BJ (cell line): ENCODE data around the gene RYR3. TPM values are rescaled to one million over a fixed set of nuclear protein-coding genes. Genes with fewer than 3 reads are reported as not detected.

Experiments
- CTCF ChIA-PET: fragments of 350-600 bp; formaldehyde crosslinking; extraction: SDS; loops from one replicate; lab custom pipeline; 2021; ENCODE audit warnings: antibody characterized with exemption, inconsistent platforms; lab: Yijun Ruan, JAX
- POLR2A ChIA-PET: fragments of 300-600 bp; sonication (Branson Sonifier 250); formaldehyde crosslinking; extraction: SDS; loops from one replicate; lab custom pipeline; 2021; ENCODE audit warnings: antibody characterized with exemption; lab: Charles Lee
- DNase-seq: peaks from one replicate; pipeline ENCODE4 v3.0.0-alpha.2; 2011; ENCODE audit warnings: low read depth
- H3K27me3 ChIP-seq: 2 replicates; pipeline ENCODE4 v1.6.0; 2011; ENCODE audit warnings: low read length; ENCODE audit not compliant: control insufficient read depth, insufficient read depth
- H3K36me3 ChIP-seq: 2 replicates; pipeline ENCODE4 v1.5.1; 2011; ENCODE audit warnings: low read length; ENCODE audit not compliant: control insufficient read depth, insufficient read depth
- H3K4me3 ChIP-seq: 2 replicates; pipeline ENCODE4 v1.5.1; 2011; ENCODE audit warnings: low read depth, mild to moderate bottlenecking, control low read depth, low read length
- polyA plus RNA-seq: library from polyadenylated mRNA; depleted of rRNA; stranded (reverse); fragments of >200 nt; gene quantifications from 2 replicates; pipeline ENCODE4 v1.2.3, GENCODE V29; 2011
- TF ChIP-seq, protein P1 (sequence below): IDR thresholded peaks from 2 replicates; pipeline ENCODE4 v1.5.1; 2011; ENCODE audit warnings: low read depth, mild to moderate bottlenecking, control low read depth, inconsistent platforms, low read length, moderate library complexity; ENCODE audit not compliant: insufficient read depth

Gene RYR3
- polyA plus RNA-seq, 1 experiment, result not detected

DNA sequence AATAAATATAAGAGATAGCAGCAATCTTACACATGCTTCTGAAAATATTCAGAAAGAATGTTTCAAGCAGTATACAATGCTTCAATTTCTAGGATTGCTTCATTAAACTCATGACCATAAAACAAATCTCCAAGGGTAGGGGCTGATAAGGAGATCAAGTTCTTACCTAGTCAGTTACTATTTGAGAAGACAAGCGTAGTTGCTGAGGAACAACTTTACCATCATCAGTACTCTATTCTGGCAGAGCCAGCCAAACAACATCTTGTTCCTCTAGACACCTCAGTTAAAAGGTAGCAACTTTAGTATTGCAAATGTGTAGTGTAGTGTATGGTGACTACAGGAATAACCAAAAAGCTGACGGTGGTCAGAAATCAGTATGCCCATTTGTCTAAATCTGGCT is 572.2 kb downstream of the RYR3 start:
- DNase-seq, result no peak
- no peaks in the 10 kb centered on the region for H3K36me3 ChIP-seq
- no peaks in the 10 kb centered on the region for H3K27me3 ChIP-seq
- TF ChIP-seq, protein P1, sequence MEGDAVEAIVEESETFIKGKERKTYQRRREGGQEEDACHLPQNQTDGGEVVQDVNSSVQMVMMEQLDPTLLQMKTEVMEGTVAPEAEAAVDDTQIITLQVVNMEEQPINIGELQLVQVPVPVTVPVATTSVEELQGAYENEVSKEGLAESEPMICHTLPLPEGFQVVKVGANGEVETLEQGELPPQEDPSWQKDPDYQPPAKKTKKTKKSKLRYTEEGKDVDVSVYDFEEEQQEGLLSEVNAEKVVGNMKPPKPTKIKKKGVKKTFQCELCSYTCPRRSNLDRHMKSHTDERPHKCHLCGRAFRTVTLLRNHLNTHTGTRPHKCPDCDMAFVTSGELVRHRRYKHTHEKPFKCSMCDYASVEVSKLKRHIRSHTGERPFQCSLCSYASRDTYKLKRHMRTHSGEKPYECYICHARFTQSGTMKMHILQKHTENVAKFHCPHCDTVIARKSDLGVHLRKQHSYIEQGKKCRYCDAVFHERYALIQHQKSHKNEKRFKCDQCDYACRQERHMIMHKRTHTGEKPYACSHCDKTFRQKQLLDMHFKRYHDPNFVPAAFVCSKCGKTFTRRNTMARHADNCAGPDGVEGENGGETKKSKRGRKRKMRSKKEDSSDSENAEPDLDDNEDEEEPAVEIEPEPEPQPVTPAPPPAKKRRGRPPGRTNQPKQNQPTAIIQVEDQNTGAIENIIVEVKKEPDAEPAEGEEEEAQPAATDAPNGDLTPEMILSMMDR, result no peak
- ChIA-PET CTCF (interaction anchor here (1.2 kb wide), 1 partner anchor 12 kb away, joined by 3 read pairs; no protein-coding TSS in a partner anchor), POLR2A (no interaction called here)
- no peak overlapping the region for H3K4me3 ChIP-seq

DNA sequence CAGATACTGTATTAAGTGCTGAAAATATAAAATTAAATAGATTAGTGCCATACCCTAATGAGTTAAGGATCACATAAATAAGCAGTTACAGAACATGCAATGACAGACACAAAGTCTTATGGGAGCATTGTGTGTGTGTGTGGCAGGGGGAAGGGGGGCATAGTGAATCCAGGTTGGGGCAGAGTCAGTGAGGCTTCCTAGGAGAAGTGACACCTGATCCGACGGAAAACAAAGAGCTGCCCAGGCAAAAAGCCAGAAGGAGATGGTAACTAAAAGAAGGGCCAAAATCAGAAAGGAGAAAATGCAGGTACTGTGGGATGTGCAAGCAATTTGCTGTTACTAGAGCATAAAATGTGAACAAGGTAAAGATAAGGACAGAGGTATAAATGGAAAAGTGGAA is 577.4 kb downstream of the RYR3 start:
- Histone ChIP-seq H3K4me3 (no peak overlapping the region), H3K27me3 (no peaks in the 10 kb centered on the region), H3K36me3 (no peaks in the 10 kb centered on the region)
- DNase-seq, result no peak
- ChIA-PET CTCF (no interaction called here), POLR2A (no interaction called here)
- TF ChIP-seq, protein P1, result no peak

DNA sequence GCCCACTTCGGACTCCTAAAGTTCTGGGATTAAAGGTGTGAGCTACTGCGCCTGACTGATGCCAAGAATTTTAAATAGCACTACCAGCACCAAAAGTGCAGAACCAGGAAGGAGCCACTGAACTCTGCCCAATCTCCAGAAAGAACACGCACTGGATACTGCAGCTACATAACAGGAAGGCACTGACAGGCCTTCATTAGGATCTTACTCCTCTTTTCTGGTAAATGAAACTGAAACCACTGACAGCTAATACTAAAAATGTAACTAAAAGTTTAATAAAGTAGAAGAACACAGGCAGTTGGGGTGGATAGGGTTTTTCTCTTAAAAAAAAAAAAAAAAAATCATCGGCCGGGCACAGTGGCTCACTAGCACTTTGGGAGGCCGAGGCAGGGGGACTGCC is 583.4 kb downstream of the RYR3 start:
- DNase-seq, result no peak
- TF ChIP-seq, protein P1, result no peak
- no peak overlapping the region for H3K4me3 ChIP-seq
- no peaks in the 10 kb centered on the region for H3K36me3 ChIP-seq
- ChIA-PET POLR2A (no interaction called here), CTCF (interaction anchor here (0.6 kb wide), 2 partner anchors 24 to 157 kb away, joined by 3 to 4 read pairs; no protein-coding TSS in a partner anchor)
- no peaks in the 10 kb centered on the region for H3K27me3 ChIP-seq

DNA sequence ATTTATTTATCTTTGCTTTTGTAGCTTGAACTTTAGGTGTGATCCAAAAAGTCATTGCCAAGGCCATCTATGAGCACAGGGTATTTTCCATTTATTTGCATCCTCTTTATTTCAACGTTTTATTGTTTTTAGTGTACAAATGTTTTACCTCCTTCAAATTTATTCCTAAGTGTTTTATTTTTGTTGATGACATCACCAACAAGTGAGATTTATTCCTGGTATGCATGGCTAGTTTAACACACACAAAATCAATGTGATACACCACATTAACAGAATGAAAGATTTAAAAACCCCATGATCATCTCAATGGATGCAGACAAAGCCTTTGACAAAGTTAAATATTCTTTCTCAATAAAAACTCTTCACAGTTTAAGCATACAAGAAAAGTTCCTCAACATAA is 591.3 kb downstream of the RYR3 start:
- ChIA-PET CTCF (no interaction called here), POLR2A (no interaction called here)
- H3K4me3 ChIP-seq, result no peak overlapping the region

DNA sequence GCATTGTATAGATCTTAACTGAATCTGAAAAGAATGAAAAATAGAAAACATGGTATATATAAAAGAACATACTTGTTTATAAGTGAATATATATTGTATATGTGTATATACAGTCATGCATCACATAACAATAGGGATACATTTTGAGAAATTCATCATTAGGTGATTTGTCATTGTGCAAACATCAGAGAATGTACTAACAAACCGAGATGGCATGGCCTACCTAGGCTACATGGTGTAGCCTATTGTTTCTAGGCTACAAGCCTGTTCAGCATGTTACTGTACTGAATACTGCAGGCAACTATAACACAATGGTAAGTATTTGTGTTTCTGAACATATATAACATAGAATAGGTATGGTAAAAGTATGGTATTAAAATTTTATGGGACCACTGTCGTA is 592.9 kb downstream of the RYR3 start:
- POLR2A ChIA-PET, result no interaction called here
- H3K27me3 ChIP-seq, result no peaks in the 10 kb centered on the region
- DNase-seq, result no peak
- TF ChIP-seq, protein P1, result no peak
- H3K4me3 ChIP-seq, result no peak overlapping the region
- no peaks in the 10 kb centered on the region for H3K36me3 ChIP-seq
- CTCF ChIA-PET, result no interaction called here

More for the DNA sequence above, 591.3 kb downstream of the RYR3 start:
- H3K36me3 ChIP-seq, result no peaks in the 10 kb centered on the region
- DNase-seq, result no peak
- no peaks in the 10 kb centered on the region for H3K27me3 ChIP-seq
- TF ChIP-seq, protein P1, result no peak
